Measurements from ENCODE around the gene C16orf89. TPM values are rescaled to one million over a fixed set of nuclear protein-coding genes. Genes with fewer than 3 reads are reported as not detected.

Gene C16orf89
- total RNA-seq, 1 experiment from 2014 or later = 0.49 TPM

- ATAC-seq (no peak), DNase-seq (ENCODE audit: low read depth, low spot score) (no peak)
- Histone ChIP-seq H2AFZ (ENCODE audit: low read depth, low read length, poor library complexity, severe bottlenecking) (no peak overlapping the region), H3K27ac (ENCODE audit: low read depth, low read length) (no peak overlapping the region), H3K4me2 (ENCODE audit: low read length) (no peak overlapping the region), H3K36me3 (ENCODE audit: control insufficient read depth in 1 of 2, insufficient read depth in 2 of 2, low read length in 2 of 2) (no peaks in the 10 kb centered on the region), H3K79me2 (ENCODE audit: insufficient read depth, low read length) (no peaks in the 10 kb centered on the region), H3K9ac (ENCODE audit: low read length) (no peak overlapping the region), H3K4me3 (replicated peaks in 1 of 2; ENCODE audit: low read depth in 1 of 2, low read length in 2 of 2) (no peak overlapping the region), H4K20me1 (ENCODE audit: insufficient read depth) (no peaks in the 10 kb centered on the region), H3K9me2 (ENCODE audit: insufficient read depth) (no peaks in the 10 kb centered on the region), H3K27me3 (ENCODE audit: insufficient read depth, low read length) (no peaks in the 10 kb centered on the region; the same call in 1 of the 2 replicates), H3K9me3 (ENCODE audit: control insufficient read depth in 1 of 2, insufficient read depth in 1 of 2, low read depth in 1 of 2, low read length in 2 of 2) (no peaks in the 10 kb centered on the region), H3K4me1 (ENCODE audit: control insufficient read depth in 1 of 2, insufficient read depth in 2 of 2, low read length in 2 of 2) (no peaks in the 10 kb centered on the region)
- TF ChIP-seq RAD21 (IDR thresholded peaks at IDR 0.05; ENCODE audit: low read depth) (no peak), CTCF (IDR thresholded peaks at IDR 0.05 in 2 of 3, conservative IDR thresholded peaks at IDR 0.05 in 1 of 3; ENCODE audit: borderline replicate concordance in 1 of 3, insufficient read depth in 1 of 3, low read depth in 2 of 3, low read length in 2 of 3) (no peak), SRF (IDR thresholded peaks at IDR 0.05; ENCODE audit: low read depth) (no peak)
- ChIA-PET RAD21 (ENCODE audit: low non-redundant PET in 1 of 2, low total read pairs in 2 of 2, uncharacterized antibody in 2 of 2, unreplicated experiment in 2 of 2) (no interaction called here), POLR2A (no interaction called here), CTCF (no interaction called here)
- BruUV-seq (replicated peaks) = no TSS peak
- intact Hi-C loops (cut with micrococcal nuclease) = no loop called here
Measured at GRCh38 chr16:5004311-5004710, 61.4 kb downstream of the C16orf89 start.

DNA sequence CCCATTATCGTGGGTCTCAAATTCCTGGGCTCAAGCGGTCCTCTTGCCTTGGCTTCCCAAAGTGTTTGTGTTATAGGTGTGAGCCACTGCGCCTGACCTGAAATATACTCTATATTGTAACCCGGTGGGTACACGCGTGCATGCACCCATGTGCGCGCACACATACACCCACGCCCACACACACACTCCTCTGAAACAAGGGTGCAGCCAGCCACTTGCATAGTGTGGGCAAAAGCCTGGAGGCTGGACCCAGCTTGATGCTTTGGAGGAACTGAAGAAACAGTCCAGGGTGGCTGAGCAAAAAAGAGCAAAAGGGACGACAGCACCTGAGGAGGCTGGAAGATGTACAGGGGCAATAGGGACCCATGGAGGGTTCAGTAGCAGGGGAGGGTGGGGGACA is 61.9 kb downstream of the C16orf89 start:
- H3K4me1 ChIP-seq (ENCODE audit: control insufficient read depth in 1 of 2, insufficient read depth in 2 of 2, low read length in 2 of 2) = no peaks in the 10 kb centered on the region
- intact Hi-C loops (cut with micrococcal nuclease) = no loop called here
- H3K4me3 ChIP-seq (replicated peaks in 1 of 2; ENCODE audit: low read depth in 1 of 2, low read length in 2 of 2) = no peak overlapping the region
- H2AFZ ChIP-seq (ENCODE audit: low read depth, low read length, poor library complexity, severe bottlenecking) = no peak overlapping the region
- POLR2A ChIA-PET = no interaction called here
- no peaks in the 10 kb centered on the region for H4K20me1 ChIP-seq (ENCODE audit: insufficient read depth)
- H3K27me3 ChIP-seq (ENCODE audit: insufficient read depth, low read length) = no peaks in the 10 kb centered on the region; the same call in 1 of the 2 replicates
- no peak overlapping the region for H3K9ac ChIP-seq (ENCODE audit: low read length)
- H3K4me2 ChIP-seq (ENCODE audit: low read length) = no peak overlapping the region
- no peak overlapping the region for H3K27ac ChIP-seq (ENCODE audit: low read depth, low read length)
- no peaks in the 10 kb centered on the region for H3K79me2 ChIP-seq (ENCODE audit: insufficient read depth, low read length)
- CTCF ChIA-PET = no interaction called here
- ATAC-seq (no peak), DNase-seq (ENCODE audit: low read depth, low spot score) (no peak)
- BruUV-seq (replicated peaks) = no TSS peak
- H3K9me3 ChIP-seq (ENCODE audit: control insufficient read depth in 1 of 2, insufficient read depth in 1 of 2, low read depth in 1 of 2, low read length in 2 of 2) = no peaks in the 10 kb centered on the region
- no peaks in the 10 kb centered on the region for H3K36me3 ChIP-seq (ENCODE audit: control insufficient read depth in 1 of 2, insufficient read depth in 2 of 2, low read length in 2 of 2)
- no peaks in the 10 kb centered on the region for H3K9me2 ChIP-seq (ENCODE audit: insufficient read depth)
- RAD21 ChIA-PET (ENCODE audit: low non-redundant PET in 1 of 2, low total read pairs in 2 of 2, uncharacterized antibody in 2 of 2, unreplicated experiment in 2 of 2) = no interaction called here
- TF ChIP-seq EGR1 (IDR thresholded peaks at IDR 0.05; ENCODE audit: low read depth) (no peak), CTCF (IDR thresholded peaks at IDR 0.05 in 2 of 3, conservative IDR thresholded peaks at IDR 0.05 in 1 of 3; ENCODE audit: borderline replicate concordance in 1 of 3, insufficient read depth in 1 of 3, low read depth in 2 of 3, low read length in 2 of 3) (no peak), CBX3 (IDR thresholded peaks at IDR 0.05; ENCODE audit: low read depth) (no peak), REST (IDR thresholded peaks at IDR 0.05; ENCODE audit: low read depth) (no peak), POLR2AphosphoS5 (IDR thresholded peaks at IDR 0.05; ENCODE audit: low read depth, low read length) (no peak), EZH2phosphoT487 (IDR thresholded peaks at IDR 0.05; ENCODE audit: borderline replicate concordance) (no peak), RAD21 (IDR thresholded peaks at IDR 0.05; ENCODE audit: low read depth) (no peak), JUND (IDR thresholded peaks at IDR 0.05) (no peak)
